GM12878 (cell line): ENCODE results near the gene ZMYND11. TPM values are rescaled to one million over a fixed set of nuclear protein-coding genes. Genes with fewer than 3 reads are reported as not detected.

ENCODE experiments used
- ATAC-seq: fragments of 200-7000 bp; cut with Tn5 transposase; 3 replicates; pipeline ENCODE4 v1.9.1; 2020; ENCODE audit warnings: mild to moderate bottlenecking, moderate library complexity
- BruUV-seq: library from RNA; stranded (reverse); fragments of 400-500 nt; replicated peaks from 2 replicates; lab custom pipeline; 2021; lab: Mats Ljungman, UMichigan
- CTCF ChIA-PET: fragments of 300-600 bp; sonication (Branson Sonifier 250); formaldehyde crosslinking; extraction: SDS; loops from one replicate; lab custom pipeline; 2021; ENCODE audit warnings: inconsistent platforms; lab: Yijun Ruan, JAX
- POLR2A ChIA-PET: fragments of 350-600 bp; formaldehyde crosslinking; extraction: SDS; loops from one replicate; lab custom pipeline; 2021; ENCODE audit warnings: inconsistent platforms; lab: Charles Lee
- RAD21 ChIA-PET: fragments of 300-600 bp; sonication (Branson Sonifier 250); formaldehyde crosslinking; loops from one replicate; lab custom pipeline; 2023; ENCODE audit warnings: antibody characterized with exemption; ENCODE audit not compliant: unreplicated experiment; lab: Charles Lee
- SMC1A ChIA-PET: fragments of 300-600 bp; sonication (Branson Sonifier 250); formaldehyde crosslinking; loops from one replicate; lab custom pipeline; 2023; ENCODE audit not compliant: unreplicated experiment, uncharacterized antibody; lab: Charles Lee
- DNase-seq: peaks from one replicate; pipeline ENCODE4 v3.0.0-alpha.2; 2011; ENCODE audit warnings: low read depth, low spot score
- FAIRE-seq: peaks from 3 replicates; lab custom pipeline; 2011; peaks lifted over from hg19 to GRCh38; lab: Jason Lieb, UNC
- H2AFZ ChIP-seq: 2 replicates; pipeline ENCODE4 v1.6.0; 2011; ENCODE audit warnings: low read depth, low read length, control low read depth; ENCODE audit not compliant: control insufficient read depth
- H3K27ac ChIP-seq: 2 replicates; pipeline ENCODE4 v1.5.1; 2011; ENCODE audit warnings: control low read depth; ENCODE audit not compliant: control insufficient read depth, insufficient read depth
- H3K27me3 ChIP-seq, 2 experiments: replicated peaks in 1 of 2; 2 replicates each; pipeline versions ENCODE4 v1.6.0 to v1.6.1; 2011; ENCODE audit warnings: low read length in 1 of 2; ENCODE audit not compliant: control insufficient read depth in 2 of 2, insufficient read depth in 2 of 2
- H3K36me3 ChIP-seq, 2 experiments: 2 replicates each; pipeline ENCODE4 v1.5.1; 2011; ENCODE audit warnings: low read length in 1 of 2; ENCODE audit not compliant: control insufficient read depth in 2 of 2, insufficient read depth in 2 of 2
- H3K4me1 ChIP-seq: 2 replicates; pipeline ENCODE4 v1.6.1; 2011; ENCODE audit warnings: mild to moderate bottlenecking, low read length, moderate library complexity, mixed read lengths; ENCODE audit not compliant: control insufficient read depth, insufficient read depth
- H3K4me2 ChIP-seq: 2 replicates; pipeline ENCODE4 v1.6.0; 2011; ENCODE audit warnings: control low read depth; ENCODE audit not compliant: control insufficient read depth, insufficient read depth
- H3K4me3 ChIP-seq: fragments of 200-600 bp; sonication (generic); 2 replicates; pipeline ENCODE4 v1.5.1; 2016
- H3K79me2 ChIP-seq: 2 replicates; pipeline ENCODE4 v1.6.0; 2011; ENCODE audit warnings: low read length; ENCODE audit not compliant: control insufficient read depth, insufficient read depth
- H3K9ac ChIP-seq: 2 replicates; pipeline ENCODE4 v1.8.0; 2011; ENCODE audit warnings: low read length, control low read depth, mixed read lengths; ENCODE audit not compliant: control insufficient read depth, insufficient read depth
- H3K9me3 ChIP-seq: replicated peaks from 3 replicates; pipeline ENCODE4 v1.5.1; 2011; ENCODE audit warnings: mild to moderate bottlenecking, low read length; ENCODE audit not compliant: control insufficient read depth, insufficient read depth
- H4K20me1 ChIP-seq: 2 replicates; pipeline ENCODE4 v1.6.0; 2011; ENCODE audit not compliant: control insufficient read depth, insufficient read depth
- ASH2L ChIP-seq: fragments of 300-600, 200-600 bp; sonication (generic); IDR thresholded peaks from 2 replicates; pipeline ENCODE4 v1.6.1; 2017; ENCODE audit warnings: low read depth, mild to moderate bottlenecking, borderline replicate concordance
- CBX3 ChIP-seq: fragments of 200-600 bp; sonication (generic); IDR thresholded peaks from 2 replicates; pipeline ENCODE4 v1.6.1; 2016; ENCODE audit warnings: low read depth, borderline replicate concordance
- ESRRA ChIP-seq: IDR thresholded peaks from 2 replicates; pipeline ENCODE4 v1.6.1; 2012; ENCODE audit warnings: mild to moderate bottlenecking, low read length, improper control_type of control experiment
- GABPA ChIP-seq: IDR thresholded peaks from 2 replicates; pipeline ENCODE4 v1.6.1; 2014; ENCODE audit warnings: antibody characterized with exemption, low read depth, mild to moderate bottlenecking, inconsistent platforms
- MYC ChIP-seq: IDR thresholded peaks from 2 replicates; pipeline ENCODE4 v1.6.1; 2011; ENCODE audit warnings: mild to moderate bottlenecking, low read length, moderate library complexity, inconsistent platforms; ENCODE audit not compliant: insufficient read depth, insufficient replicate concordance, insufficient read length, severe bottlenecking
- NFYB ChIP-seq: IDR thresholded peaks from 2 replicates; pipeline ENCODE4 v1.6.1; 2011; ENCODE audit warnings: low read depth, mild to moderate bottlenecking, low read length, improper control_type of control experiment, moderate library complexity; ENCODE audit not compliant: insufficient read depth
- STAT1 ChIP-seq: fragments of 450-650 bp; conservative IDR thresholded peaks from 2 replicates; pipeline ENCODE4 v1.6.1; 2014; ENCODE audit warnings: antibody characterized with exemption, mild to moderate bottlenecking
- TCF12 ChIP-seq: IDR thresholded peaks from 2 replicates; pipeline ENCODE4 v1.6.1; 2011; ENCODE audit warnings: low read depth, mild to moderate bottlenecking, low read length
- TCF3 ChIP-seq: IDR thresholded peaks from 2 replicates; pipeline ENCODE4 v1.6.1; 2012; ENCODE audit warnings: low read depth, mild to moderate bottlenecking, low read length, borderline replicate concordance; ENCODE audit not compliant: insufficient read depth
- YBX1 ChIP-seq: fragments of 450-650 bp; IDR thresholded peaks from 2 replicates; pipeline ENCODE4 v1.6.1; 2016; ENCODE audit warnings: antibody characterized with exemption
- WGBS: methylation state at CpG from one replicate; pipeline ENCODE4 v1.1.6; 2016; ENCODE audit warnings: low lambda C conversion rate; ENCODE audit not compliant: insufficient replicate concordance, insufficient coverage; ENCODE audit errors: missing lambda C conversion rate; 5-methylcytosine and 5-hydroxymethylcytosine counted together
- in situ Hi-C: fragments of 300-500 bp; cut with MboI; formaldehyde crosslinking; loops from 9 replicates; pipeline ENCODE4 v1.14.3; 2018; ENCODE audit warnings: mixed read lengths
- intact Hi-C: fragments of 100-400 bp; cut with micrococcal nuclease; formaldehyde crosslinking; loops from one replicate; pipeline ENCODE4 v1.14.2; 2022; ENCODE audit not compliant: unreplicated experiment
- polyA plus RNA-seq, 11 experiments: library from polyadenylated mRNA; depleted of rRNA in 4 of 11; unstranded in 6 of 11; stranded (reverse) in 5 of 11; fragments of >200 nt; fragmentation: Nextera tagmentation in 4 of 11; fragmentation: Illumina TruSeq in 1 of 11; extraction: Ambion mirVana in 4 of 11; extraction: Trizol in 1 of 11; gene quantifications; 1 replicate in 1 of 11; 2 replicates in 10 of 11; pipeline versions ENCODE4 v1.2.1 to v1.2.3, GENCODE V29; 2011 to 2016; ENCODE audit warnings: inconsistent platforms in 2 of 11, missing spikeins in 2 of 11, low read depth in 1 of 11
- total RNA-seq, 4 experiments: library from RNA; depleted of rRNA in 3 of 4; stranded (reverse); fragments of >200 nt in 3 of 4; fragmentation: Illumina TruSeq in 1 of 4; extraction: Trizol in 1 of 4; gene quantifications; 2 replicates each; pipeline versions ENCODE4 v1.2.1 to v1.2.3, GENCODE V29; 2013 to 2021
- TF ChIP-seq, protein P1 (sequence below): fragments of 450-650 bp; IDR thresholded peaks from 2 replicates; pipeline ENCODE4 v1.6.1; 2017; ENCODE audit warnings: borderline replicate concordance
- TF ChIP-seq, protein P2 (sequence below): fragments of 450-650 bp; IDR thresholded peaks from 2 replicates; pipeline ENCODE4 v1.6.1; 2017; ENCODE audit warnings: low read depth, mild to moderate bottlenecking, moderate library complexity
- TF ChIP-seq, protein P3 (sequence below): IDR thresholded peaks from 2 replicates; pipeline ENCODE4 v1.6.1; 2011; ENCODE audit warnings: borderline replicate concordance, low read depth, mild to moderate bottlenecking, moderate library complexity, mixed read lengths, low read length; ENCODE audit not compliant: insufficient read depth; ENCODE audit errors: extremely low read length

ZMYND11 gene
- total and polyA plus RNA-seq, 10 of the 15 experiments (the other 5 are each of a cell fraction or from before 2014, with no cell fraction given): 3.3 to 24.4 (median 13.1) TPM

DNA sequence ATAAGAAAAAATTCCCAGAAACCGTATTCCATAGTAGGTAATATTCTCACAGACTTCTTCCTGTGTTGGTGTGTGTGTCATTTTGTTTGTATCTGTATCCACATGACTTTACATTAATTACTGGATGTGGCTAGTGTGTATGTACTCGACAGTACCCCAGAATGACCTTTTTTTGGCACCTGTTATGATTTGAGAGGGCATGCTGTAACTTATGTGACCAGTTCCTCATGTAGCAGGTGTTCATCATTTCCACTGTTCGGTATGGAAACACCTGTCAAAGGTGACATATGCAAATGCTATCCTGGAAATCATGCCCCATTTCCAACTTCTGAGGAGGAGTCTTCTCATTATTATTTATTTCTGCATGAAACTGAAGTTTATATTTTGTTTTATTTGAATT lies 89.3 kb downstream of the ZMYND11 start:
- in situ Hi-C loops: no loop called here
- no TSS peak for BruUV-seq
- ATAC-seq (peak; percentile 56), DNase-seq (no peak), FAIRE-seq (no peak)
- no peaks in the 10 kb centered on the region for H3K27me3 ChIP-seq
- SMC1A ChIA-PET: interaction anchor here (1.1 kb wide), 1 partner anchor 22 kb away, joined by 4 read pairs; no protein-coding TSS in a partner anchor
- no peak overlapping the region for H3K9ac ChIP-seq
- intact Hi-C loops: no loop called here
- no peaks in the 10 kb centered on the region for H4K20me1 ChIP-seq
- RAD21 ChIA-PET: interaction anchor here (1.0 kb wide), 1 partner anchor 149 kb away, joined by 3 read pairs; no protein-coding TSS in a partner anchor
- no peak overlapping the region for H3K27ac ChIP-seq
- H3K4me3 ChIP-seq: no peak overlapping the region
- POLR2A ChIA-PET: no interaction called here
- H3K4me1 ChIP-seq: no peaks in the 10 kb centered on the region
- H3K36me3 ChIP-seq: no peaks in the 10 kb centered on the region
- CTCF ChIA-PET: no interaction called here
- H3K9me3 ChIP-seq: no peaks in the 10 kb centered on the region
- peak; percentile 62; the same call in 1 of the 2 replicates for TF ChIP-seq TCF12
- no peak for TF ChIP-seq STAT1
- 0 out of 2 replicates have a peak, but pooled peaks have one; percentile 62 for TF ChIP-seq TCF3
- WGBS: 48% methylated on average over 3 of the region's 3 CpGs
- no peak overlapping the region for H3K4me2 ChIP-seq
- no peaks in the 10 kb centered on the region for H3K79me2 ChIP-seq
- H2AFZ ChIP-seq: no peak overlapping the region

DNA sequence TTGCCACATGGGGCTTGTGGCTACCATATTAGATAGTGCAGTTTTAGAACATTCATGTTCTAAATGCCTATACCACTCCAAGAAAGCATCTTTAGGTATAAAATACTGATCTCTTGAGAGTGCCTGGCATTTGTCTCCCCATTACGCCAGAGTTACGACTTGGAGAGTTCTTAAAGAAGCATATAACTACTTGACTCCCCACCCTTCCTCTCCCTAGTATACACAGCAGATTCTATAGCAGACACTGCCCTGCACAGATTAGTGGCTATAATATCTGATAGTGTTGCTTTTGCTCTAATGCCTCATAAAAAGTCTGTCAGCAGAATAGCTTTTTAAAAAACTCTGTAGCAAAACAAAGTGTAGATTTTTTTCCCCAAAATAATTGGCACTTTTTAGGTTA lies 90.8 kb downstream of the ZMYND11 start:
- no TSS peak for BruUV-seq
- intact Hi-C loops: no loop called here
- FAIRE-seq: no peak
- TF ChIP-seq MYC (no peak), YBX1 (no peak), ASH2L (no peak), GABPA (no peak), NFYB (no peak), CBX3 (no peak), ESRRA (no peak)
- TF ChIP-seq, protein P1, sequence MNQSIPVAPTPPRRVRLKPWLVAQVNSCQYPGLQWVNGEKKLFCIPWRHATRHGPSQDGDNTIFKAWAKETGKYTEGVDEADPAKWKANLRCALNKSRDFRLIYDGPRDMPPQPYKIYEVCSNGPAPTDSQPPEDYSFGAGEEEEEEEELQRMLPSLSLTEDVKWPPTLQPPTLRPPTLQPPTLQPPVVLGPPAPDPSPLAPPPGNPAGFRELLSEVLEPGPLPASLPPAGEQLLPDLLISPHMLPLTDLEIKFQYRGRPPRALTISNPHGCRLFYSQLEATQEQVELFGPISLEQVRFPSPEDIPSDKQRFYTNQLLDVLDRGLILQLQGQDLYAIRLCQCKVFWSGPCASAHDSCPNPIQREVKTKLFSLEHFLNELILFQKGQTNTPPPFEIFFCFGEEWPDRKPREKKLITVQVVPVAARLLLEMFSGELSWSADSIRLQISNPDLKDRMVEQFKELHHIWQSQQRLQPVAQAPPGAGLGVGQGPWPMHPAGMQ: no peak
- TF ChIP-seq, protein P2, sequence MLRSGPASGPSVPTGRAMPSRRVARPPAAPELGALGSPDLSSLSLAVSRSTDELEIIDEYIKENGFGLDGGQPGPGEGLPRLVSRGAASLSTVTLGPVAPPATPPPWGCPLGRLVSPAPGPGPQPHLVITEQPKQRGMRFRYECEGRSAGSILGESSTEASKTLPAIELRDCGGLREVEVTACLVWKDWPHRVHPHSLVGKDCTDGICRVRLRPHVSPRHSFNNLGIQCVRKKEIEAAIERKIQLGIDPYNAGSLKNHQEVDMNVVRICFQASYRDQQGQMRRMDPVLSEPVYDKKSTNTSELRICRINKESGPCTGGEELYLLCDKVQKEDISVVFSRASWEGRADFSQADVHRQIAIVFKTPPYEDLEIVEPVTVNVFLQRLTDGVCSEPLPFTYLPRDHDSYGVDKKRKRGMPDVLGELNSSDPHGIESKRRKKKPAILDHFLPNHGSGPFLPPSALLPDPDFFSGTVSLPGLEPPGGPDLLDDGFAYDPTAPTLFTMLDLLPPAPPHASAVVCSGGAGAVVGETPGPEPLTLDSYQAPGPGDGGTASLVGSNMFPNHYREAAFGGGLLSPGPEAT: no peak
- TF ChIP-seq, protein P3, sequence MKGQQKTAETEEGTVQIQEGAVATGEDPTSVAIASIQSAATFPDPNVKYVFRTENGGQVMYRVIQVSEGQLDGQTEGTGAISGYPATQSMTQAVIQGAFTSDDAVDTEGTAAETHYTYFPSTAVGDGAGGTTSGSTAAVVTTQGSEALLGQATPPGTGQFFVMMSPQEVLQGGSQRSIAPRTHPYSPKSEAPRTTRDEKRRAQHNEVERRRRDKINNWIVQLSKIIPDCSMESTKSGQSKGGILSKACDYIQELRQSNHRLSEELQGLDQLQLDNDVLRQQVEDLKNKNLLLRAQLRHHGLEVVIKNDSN: no peak

More for the DNA sequence above, 90.8 kb downstream of the ZMYND11 start:
- no peaks in the 10 kb centered on the region for H3K9me3 ChIP-seq
- H3K4me3 ChIP-seq: no peak overlapping the region
- 100% methylated on average over 2 of the region's 2 CpGs for WGBS
- no peaks in the 10 kb centered on the region for H3K4me1 ChIP-seq
- H2AFZ ChIP-seq: no peak overlapping the region
- H3K4me2 ChIP-seq: no peak overlapping the region
- in situ Hi-C loops: no loop called here
- H3K36me3 ChIP-seq: no peaks in the 10 kb centered on the region
- no peak for DNase-seq
- H3K27ac ChIP-seq: no peak overlapping the region
- ChIA-PET SMC1A (no interaction called here), POLR2A (no interaction called here), CTCF (no interaction called here), RAD21 (no interaction called here)
- no peak overlapping the region for H3K9ac ChIP-seq
- H3K27me3 ChIP-seq: no peaks in the 10 kb centered on the region
- no peaks in the 10 kb centered on the region for H4K20me1 ChIP-seq
- ATAC-seq: no peak
- H3K79me2 ChIP-seq: no peaks in the 10 kb centered on the region
